ENCODE data around the gene PKIG. TPM values are rescaled to one million over a fixed set of nuclear protein-coding genes. Genes with fewer than 3 reads are reported as not detected.

Gene PKIG
- total and polyA plus RNA-seq, 10 of the 15 experiments (the other 5 are each of a cell fraction or from before 2014, with no cell fraction given): 5.7 to 82.3 (median 39.7) TPM

DNA sequence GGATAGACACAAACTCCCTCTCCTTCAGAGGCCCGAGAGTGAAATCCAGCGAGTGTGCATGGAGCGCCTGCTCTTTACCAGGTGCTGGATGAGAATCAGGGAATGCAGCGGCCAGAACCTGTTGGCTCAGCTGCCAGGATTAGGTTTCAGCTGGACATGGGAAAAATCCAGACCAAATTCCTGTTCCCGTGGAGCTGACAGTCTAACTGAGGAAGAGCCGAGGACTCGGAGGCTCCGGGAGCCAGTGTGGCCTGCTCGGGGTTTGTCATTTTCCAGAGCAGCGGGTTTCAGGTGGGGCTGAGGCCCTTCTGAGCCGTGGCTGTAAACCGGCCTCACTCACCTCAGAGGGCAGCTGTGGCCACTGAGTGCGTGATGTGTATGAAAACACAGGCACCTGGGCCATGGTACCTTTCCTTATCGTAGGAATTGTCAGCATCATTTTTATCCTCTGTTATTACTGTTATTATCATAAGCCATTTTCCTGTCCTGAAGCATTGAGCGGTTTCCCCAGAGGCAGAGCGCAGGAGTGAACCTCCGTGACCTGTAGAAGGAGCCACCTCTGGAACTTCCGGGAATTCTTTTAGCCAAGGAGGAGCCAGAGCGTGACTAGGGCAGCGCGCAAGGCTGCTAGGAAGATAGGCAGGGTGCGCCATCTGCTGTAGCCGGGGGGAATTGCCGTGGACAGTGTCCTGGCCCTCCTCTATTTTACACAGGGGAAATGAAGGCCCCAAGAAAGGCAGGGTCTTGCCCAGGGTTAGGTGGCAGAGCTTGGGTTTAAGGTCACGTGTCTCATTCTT lies 27.3 kb downstream of the PKIG start (continued):
- TF ChIP-seq, protein P1, sequence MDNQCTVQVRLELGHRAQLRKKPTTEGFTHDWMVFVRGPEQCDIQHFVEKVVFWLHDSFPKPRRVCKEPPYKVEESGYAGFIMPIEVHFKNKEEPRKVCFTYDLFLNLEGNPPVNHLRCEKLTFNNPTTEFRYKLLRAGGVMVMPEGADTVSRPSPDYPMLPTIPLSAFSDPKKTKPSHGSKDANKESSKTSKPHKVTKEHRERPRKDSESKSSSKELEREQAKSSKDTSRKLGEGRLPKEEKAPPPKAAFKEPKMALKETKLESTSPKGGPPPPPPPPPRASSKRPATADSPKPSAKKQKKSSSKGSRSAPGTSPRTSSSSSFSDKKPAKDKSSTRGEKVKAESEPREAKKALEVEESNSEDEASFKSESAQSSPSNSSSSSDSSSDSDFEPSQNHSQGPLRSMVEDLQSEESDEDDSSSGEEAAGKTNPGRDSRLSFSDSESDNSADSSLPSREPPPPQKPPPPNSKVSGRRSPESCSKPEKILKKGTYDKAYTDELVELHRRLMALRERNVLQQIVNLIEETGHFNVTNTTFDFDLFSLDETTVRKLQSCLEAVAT (IDR thresholded peaks at IDR 0.05): no peak
- TF ChIP-seq, protein P2, sequence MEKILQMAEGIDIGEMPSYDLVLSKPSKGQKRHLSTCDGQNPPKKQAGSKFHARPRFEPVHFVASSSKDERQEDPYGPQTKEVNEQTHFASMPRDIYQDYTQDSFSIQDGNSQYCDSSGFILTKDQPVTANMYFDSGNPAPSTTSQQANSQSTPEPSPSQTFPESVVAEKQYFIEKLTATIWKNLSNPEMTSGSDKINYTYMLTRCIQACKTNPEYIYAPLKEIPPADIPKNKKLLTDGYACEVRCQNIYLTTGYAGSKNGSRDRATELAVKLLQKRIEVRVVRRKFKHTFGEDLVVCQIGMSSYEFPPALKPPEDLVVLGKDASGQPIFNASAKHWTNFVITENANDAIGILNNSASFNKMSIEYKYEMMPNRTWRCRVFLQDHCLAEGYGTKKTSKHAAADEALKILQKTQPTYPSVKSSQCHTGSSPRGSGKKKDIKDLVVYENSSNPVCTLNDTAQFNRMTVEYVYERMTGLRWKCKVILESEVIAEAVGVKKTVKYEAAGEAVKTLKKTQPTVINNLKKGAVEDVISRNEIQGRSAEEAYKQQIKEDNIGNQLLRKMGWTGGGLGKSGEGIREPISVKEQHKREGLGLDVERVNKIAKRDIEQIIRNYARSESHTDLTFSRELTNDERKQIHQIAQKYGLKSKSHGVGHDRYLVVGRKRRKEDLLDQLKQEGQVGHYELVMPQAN (conservative IDR thresholded peaks at IDR 0.05): no peak
- TF ChIP-seq JUNB (IDR thresholded peaks at IDR 0.05) (no peak), SMAD1 (IDR thresholded peaks at IDR 0.05; ENCODE audit: low read depth, partially characterized antibody) (no peak), ATF7 (IDR thresholded peaks at IDR 0.05; ENCODE audit: low read depth) (no peak), ESRRA (IDR thresholded peaks at IDR 0.05; ENCODE audit: low read length) (0 out of 2 replicates have a peak, but pooled peaks have one; percentile 62), CBFB (IDR thresholded peaks at IDR 0.05; ENCODE audit: low read depth) (no peak), POLR2AphosphoS5 (IDR thresholded peaks at IDR 0.05; ENCODE audit: low read length) (no peak), RFX5 (IDR thresholded peaks at IDR 0.05; ENCODE audit: low read depth, low read length) (no peak), BCL11A (IDR thresholded peaks at IDR 0.05; ENCODE audit: low read depth, low read length) (no peak)
- TF ChIP-seq, protein P3, sequence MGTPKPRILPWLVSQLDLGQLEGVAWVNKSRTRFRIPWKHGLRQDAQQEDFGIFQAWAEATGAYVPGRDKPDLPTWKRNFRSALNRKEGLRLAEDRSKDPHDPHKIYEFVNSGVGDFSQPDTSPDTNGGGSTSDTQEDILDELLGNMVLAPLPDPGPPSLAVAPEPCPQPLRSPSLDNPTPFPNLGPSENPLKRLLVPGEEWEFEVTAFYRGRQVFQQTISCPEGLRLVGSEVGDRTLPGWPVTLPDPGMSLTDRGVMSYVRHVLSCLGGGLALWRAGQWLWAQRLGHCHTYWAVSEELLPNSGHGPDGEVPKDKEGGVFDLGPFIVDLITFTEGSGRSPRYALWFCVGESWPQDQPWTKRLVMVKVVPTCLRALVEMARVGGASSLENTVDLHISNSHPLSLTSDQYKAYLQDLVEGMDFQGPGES (IDR thresholded peaks at IDR 0.05): no peak
- TF ChIP-seq, protein P4, sequence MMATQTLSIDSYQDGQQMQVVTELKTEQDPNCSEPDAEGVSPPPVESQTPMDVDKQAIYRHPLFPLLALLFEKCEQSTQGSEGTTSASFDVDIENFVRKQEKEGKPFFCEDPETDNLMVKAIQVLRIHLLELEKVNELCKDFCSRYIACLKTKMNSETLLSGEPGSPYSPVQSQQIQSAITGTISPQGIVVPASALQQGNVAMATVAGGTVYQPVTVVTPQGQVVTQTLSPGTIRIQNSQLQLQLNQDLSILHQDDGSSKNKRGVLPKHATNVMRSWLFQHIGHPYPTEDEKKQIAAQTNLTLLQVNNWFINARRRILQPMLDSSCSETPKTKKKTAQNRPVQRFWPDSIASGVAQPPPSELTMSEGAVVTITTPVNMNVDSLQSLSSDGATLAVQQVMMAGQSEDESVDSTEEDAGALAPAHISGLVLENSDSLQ (IDR thresholded peaks at IDR 0.05): no peak
- TF ChIP-seq, protein P5, sequence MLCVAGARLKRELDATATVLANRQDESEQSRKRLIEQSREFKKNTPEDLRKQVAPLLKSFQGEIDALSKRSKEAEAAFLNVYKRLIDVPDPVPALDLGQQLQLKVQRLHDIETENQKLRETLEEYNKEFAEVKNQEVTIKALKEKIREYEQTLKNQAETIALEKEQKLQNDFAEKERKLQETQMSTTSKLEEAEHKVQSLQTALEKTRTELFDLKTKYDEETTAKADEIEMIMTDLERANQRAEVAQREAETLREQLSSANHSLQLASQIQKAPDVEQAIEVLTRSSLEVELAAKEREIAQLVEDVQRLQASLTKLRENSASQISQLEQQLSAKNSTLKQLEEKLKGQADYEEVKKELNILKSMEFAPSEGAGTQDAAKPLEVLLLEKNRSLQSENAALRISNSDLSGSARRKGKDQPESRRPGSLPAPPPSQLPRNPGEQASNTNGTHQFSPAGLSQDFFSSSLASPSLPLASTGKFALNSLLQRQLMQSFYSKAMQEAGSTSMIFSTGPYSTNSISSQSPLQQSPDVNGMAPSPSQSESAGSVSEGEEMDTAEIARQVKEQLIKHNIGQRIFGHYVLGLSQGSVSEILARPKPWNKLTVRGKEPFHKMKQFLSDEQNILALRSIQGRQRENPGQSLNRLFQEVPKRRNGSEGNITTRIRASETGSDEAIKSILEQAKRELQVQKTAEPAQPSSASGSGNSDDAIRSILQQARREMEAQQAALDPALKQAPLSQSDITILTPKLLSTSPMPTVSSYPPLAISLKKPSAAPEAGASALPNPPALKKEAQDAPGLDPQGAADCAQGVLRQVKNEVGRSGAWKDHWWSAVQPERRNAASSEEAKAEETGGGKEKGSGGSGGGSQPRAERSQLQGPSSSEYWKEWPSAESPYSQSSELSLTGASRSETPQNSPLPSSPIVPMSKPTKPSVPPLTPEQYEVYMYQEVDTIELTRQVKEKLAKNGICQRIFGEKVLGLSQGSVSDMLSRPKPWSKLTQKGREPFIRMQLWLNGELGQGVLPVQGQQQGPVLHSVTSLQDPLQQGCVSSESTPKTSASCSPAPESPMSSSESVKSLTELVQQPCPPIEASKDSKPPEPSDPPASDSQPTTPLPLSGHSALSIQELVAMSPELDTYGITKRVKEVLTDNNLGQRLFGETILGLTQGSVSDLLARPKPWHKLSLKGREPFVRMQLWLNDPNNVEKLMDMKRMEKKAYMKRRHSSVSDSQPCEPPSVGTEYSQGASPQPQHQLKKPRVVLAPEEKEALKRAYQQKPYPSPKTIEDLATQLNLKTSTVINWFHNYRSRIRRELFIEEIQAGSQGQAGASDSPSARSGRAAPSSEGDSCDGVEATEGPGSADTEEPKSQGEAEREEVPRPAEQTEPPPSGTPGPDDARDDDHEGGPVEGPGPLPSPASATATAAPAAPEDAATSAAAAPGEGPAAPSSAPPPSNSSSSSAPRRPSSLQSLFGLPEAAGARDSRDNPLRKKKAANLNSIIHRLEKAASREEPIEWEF (IDR thresholded peaks at IDR 0.05; ENCODE audit: insufficient replicate concordance, low read depth, low read length): no peak
- TF ChIP-seq, protein P6, sequence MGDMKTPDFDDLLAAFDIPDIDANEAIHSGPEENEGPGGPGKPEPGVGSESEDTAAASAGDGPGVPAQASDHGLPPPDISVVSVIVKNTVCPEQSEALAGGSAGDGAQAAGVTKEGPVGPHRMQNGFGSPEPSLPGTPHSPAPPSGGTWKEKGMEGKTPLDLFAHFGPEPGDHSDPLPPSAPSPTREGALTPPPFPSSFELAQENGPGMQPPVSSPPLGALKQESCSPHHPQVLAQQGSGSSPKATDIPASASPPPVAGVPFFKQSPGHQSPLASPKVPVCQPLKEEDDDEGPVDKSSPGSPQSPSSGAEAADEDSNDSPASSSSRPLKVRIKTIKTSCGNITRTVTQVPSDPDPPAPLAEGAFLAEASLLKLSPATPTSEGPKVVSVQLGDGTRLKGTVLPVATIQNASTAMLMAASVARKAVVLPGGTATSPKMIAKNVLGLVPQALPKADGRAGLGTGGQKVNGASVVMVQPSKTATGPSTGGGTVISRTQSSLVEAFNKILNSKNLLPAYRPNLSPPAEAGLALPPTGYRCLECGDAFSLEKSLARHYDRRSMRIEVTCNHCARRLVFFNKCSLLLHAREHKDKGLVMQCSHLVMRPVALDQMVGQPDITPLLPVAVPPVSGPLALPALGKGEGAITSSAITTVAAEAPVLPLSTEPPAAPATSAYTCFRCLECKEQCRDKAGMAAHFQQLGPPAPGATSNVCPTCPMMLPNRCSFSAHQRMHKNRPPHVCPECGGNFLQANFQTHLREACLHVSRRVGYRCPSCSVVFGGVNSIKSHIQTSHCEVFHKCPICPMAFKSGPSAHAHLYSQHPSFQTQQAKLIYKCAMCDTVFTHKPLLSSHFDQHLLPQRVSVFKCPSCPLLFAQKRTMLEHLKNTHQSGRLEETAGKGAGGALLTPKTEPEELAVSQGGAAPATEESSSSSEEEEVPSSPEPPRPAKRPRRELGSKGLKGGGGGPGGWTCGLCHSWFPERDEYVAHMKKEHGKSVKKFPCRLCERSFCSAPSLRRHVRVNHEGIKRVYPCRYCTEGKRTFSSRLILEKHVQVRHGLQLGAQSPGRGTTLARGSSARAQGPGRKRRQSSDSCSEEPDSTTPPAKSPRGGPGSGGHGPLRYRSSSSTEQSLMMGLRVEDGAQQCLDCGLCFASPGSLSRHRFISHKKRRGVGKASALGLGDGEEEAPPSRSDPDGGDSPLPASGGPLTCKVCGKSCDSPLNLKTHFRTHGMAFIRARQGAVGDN (IDR thresholded peaks at IDR 0.05): peak; percentile 47
